GM18870 (cell line): Measurements from ENCODE around the gene TMEM120B.
"Not testable (repeated sequence)": the region's sequence is repeated elsewhere in the genome, so short reads cannot be mapped to it uniquely, and the experiment has no call there.

Source experiments
- ATAC-seq: cut with Tn5 transposase; IDR thresholded peaks from one replicate; pipeline ENCODE4 v1.9.1; 2021; ENCODE audit warnings: moderate library complexity; ENCODE audit not compliant: unreplicated experiment

TMEM120B gene

GRCh38 chr12:121712461-121713256, at the start of gene TMEM120B:
TSS of gene TMEM120B (plus strand) at chr12:121712752. CDS start at chr12:121712896, 144 bp downstream.
- no peak for ATAC-seq

GRCh38 chr12:121663610-121663929, 49.0 kb upstream of the TMEM120B start:
- ATAC-seq = peak; percentile 10

- ATAC-seq = not testable (repeated sequence)
Observed at GRCh38 chr12:121666829-121667228, 45.7 kb upstream of the TMEM120B start.

DNA sequence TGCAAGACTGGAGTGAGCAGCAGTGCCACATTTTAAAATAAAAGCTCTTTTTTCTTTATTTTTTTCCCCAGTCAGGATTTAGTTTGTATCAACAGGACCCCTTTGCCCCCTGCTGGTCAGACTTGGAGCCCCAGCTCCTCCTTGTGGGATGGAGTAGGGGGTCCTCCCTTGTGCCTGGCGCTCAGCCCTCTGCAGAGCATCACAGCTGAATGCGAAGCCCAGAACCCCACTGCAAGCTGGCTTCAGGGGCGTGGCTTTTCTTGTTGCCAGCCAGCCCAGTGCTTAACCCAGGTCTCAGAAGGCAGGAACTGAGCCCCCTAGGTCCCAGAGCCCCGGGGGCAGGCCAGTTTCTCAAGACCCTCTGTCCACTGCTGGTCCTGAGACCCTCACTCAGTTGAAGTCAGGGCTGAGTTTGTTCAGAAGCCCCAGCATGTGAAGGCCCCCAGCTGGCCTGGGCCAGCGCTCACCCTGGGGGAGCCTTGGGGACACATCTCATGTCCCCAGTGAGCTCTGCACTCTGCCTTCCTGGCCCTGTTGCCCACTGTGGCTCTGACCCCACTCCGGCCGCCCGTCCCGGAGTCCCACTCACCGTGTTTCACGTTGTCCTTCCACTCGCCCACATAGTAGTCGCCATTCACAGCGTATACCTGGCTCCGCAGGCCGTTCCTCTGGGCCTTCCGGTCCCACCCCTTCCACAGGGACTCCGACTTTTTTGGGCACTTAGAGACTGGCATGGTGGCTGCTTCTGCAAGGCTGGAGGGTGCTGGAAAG, 43.6 kb upstream of the TMEM120B start:
- ATAC-seq = no peak

DNA sequence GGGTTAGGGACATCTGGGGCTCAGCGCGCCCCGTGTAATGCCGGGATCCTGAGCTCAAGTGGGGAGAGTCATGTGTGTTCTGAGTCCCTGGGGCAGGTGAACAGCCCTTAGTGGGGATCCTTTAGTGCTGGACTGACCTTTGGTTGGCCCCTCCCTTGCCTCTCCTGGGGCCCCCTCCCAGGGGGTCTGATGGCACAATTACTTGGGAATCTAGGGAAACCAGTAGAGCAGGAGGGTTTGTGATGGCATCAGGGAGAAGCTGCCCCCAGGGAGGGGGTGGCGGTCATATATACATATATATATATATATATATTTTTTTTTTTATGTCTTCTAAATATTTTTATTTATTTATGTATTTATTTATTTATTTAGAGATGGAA, 43.0 kb upstream of the TMEM120B start, which contains the start of gene MORN3:
Gene MORN3, minus strand, starts transcription at position 134 of the 380 bp plus-strand sequence. CDS start 171 bp downstream, outside the sequence.
- ATAC-seq = no peak

DNA sequence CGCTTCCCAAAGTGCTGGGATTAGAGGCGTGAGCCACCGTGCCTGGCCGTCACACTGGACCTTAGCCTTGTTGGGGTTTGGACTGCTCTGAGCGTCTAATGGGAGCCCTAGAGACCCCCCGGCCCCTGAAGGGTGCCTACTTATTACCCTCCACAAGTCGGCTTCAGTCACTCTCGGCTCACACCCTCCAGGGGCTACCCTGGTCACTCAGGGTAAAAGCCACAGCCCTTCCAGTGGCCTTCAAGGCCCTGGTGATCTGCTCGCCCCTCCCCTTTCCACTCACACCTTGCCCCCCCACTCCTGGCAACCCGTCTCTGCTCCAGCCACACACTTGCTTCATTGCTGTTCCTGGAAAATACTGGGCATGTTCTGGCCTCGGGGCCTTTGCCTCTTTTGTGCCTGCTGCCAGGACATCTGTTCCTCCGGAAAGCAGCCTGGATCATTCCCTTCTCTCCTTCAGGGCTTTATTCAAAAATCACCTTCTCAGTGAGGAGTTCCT, 39.5 kb upstream of the TMEM120B start:
- ATAC-seq = no peak

DNA sequence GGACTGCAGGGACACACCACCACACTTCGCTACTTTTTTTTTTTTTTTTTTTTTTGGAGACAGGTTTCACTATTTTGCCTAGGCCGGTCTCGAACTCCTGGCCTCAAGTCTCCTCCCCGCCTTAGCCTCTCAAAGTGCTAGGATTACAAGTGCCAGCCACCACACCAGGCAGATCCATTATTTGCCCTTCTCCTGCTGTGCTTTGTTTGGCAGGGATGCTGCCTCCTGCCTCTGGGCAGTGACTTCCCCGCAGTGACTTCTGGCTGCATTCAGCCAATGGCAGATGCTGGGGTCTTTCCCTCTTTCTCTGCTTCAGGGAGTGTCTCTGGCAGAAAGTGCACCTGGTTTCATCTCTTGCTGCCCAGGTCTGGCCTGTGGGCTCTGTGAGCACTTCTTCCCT, 36.4 kb upstream of the TMEM120B start:
- ATAC-seq = no peak

GRCh38 chr12:121678305-121678704, 34.2 kb upstream of the TMEM120B start:
- ATAC-seq = no peak

- no peak for ATAC-seq
Observed at GRCh38 chr12:121678716-121679300, 33.7 kb upstream of the TMEM120B start.

DNA sequence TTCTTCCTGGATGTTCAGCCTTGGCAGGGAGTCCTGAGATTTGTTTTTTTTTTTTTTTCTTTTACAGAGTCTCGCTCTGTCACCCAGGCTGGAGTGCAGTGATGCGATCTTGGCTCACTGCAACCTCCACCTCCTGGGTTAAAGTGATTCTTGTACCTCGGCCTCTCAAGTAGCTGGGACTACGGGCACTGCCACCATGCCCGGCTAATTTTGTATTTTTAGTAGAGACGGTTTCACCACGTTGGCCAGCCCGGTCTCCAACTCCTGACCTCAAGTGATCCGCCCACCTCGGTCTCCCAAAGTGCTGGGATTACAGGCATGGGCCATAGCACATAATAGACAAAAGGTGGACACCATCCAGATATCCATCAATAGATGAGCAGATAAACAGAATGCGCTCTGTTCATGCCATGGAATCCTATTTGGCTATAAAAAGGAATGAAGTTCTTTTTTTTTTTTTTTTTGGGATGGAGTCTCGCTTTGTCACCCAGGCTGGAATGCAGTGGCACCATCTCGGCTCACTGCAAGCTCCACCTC, 32.8 kb upstream of the TMEM120B start:
- ATAC-seq = not testable (repeated sequence)

GRCh38 chr12:121688966-121689365, 23.6 kb upstream of the TMEM120B start:
- no peak for ATAC-seq

- ATAC-seq = no peak
Observed at GRCh38 chr12:121689430-121689829, 23.1 kb upstream of the TMEM120B start.

- ATAC-seq = not testable (repeated sequence)
Observed at GRCh38 chr12:121692744-121693143, 19.8 kb upstream of the TMEM120B start.

DNA sequence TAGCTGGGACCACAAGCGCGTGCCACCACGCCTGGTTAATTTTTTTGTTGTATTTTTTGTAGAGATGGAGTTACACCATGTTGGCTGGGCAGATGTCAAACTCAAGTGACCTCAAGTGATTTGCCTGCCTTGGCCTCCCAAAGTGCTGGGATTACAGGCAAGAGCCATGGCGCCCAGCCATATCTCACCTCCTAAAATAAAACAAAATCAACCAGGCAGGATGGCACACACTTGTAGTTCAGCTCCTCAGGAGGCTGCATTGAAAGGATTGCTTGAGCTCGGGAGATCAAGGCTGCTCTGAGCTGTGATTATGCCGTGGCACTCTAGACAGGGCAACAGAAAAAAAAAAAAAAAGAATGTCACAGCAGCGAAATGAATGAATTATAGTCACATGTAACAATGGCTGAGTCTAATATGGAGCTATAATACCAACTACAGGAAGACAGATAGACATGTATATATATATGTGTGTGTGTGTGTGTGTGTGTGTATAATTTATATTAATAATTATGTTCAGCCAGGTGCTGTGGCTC, 19.3 kb upstream of the TMEM120B start:
- no peak for ATAC-seq

GRCh38 chr12:121697093-121697698, 15.4 kb upstream of the TMEM120B start:
- ATAC-seq = no peak

- not testable (repeated sequence) for ATAC-seq
Observed at GRCh38 chr12:121697861-121698260, 14.7 kb upstream of the TMEM120B start.

DNA sequence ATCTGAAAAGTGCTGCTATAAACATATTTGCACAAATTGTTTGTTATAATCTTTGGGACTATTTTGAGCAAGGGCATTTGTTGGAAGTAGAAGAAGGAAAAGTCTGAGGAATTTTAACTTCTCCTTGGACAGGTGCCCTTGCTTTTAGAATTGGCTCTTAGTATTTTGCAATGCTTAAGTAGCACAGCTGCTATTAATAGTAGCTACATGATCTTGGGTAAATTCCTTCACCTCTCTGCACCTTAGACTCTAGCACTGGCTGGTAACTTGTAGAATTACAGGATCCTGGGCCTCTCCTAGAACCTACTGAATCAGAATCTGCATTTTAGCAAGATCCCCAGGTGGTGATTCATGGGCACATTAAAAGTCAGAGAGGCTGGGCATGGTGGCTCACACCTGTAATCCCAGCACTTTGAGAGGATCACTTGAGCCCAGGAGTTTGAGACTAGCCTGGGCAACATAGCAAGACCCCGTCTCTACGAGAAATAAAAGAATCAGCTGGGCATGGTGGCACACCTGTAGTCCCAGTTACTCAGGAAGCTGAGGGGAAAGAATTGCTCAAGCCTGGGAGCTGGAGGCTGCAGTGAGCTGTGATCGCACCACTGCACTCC, 10.8 kb upstream of the TMEM120B start:
- ATAC-seq = no peak

- no peak for ATAC-seq
Observed at GRCh38 chr12:121702944-121703343, 9.6 kb upstream of the TMEM120B start.

GRCh38 chr12:121705514-121705913, 7.0 kb upstream of the TMEM120B start:
- no peak for ATAC-seq
